Measurements from ENCODE around the gene NKPD1. TPM values are rescaled to one million over a fixed set of nuclear protein-coding genes. Genes with fewer than 3 reads are reported as not detected.
A peak's percentile ranks its signal among the peaks of the same experiment; 100 is the strongest.

The NKPD1 gene
- total and polyA plus RNA-seq, 9 donors, result 0.12 to 0.38 (median 0.16) TPM

DNA sequence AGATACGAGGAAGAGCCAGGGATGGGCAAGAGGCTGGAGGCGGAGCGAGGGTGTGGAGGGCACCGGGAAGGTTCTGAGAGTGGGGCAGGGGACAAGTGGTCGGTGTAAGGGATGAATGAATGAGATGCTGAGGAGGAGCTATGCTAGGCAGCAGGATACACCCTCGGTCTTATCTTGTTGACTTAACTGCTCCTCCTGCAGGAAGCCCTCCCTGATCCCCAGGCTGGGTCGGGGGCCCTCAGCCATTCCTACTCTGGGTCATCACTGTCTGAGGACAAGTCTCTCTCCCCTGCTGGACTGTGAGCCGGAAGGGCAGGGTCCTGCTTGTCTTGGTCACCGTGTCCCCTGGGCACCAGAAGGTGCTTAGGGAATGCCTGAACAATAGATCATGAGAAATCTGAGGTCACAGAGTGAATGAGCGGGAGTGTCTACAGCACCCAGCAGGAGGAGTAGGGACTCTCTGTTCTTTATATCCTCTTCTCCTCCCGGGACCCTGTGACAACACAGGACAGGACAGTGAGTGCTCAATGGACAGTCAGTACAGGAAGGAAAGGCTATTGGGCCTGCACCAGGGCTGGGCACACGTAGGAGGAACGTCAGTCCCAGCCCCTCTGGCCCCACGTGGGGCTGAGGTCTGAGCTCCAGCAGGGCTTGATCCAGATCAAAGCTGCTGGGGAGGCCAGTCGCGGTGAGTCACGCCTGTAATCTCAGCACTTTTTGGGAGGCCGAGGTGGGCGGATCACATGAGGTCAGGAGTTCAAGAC lies 6.5 kb downstream of the NKPD1 start:
- WGBS (ENCODE audit: insufficient coverage), result 13% methylated on average over 10 of the region's 19 CpGs
- H3K9me3 ChIP-seq (replicated peaks; ENCODE audit: control insufficient read depth, low read depth, low read length), result no peaks in the 10 kb centered on the region
- no peak overlapping the region for H3K27ac ChIP-seq (ENCODE audit: low read length)
- peaks cover 67% of the 10 kb centered on the region for H3K27me3 ChIP-seq (ENCODE audit: control insufficient read depth, insufficient read depth, low read length)
- peak overlapping the region; percentile 13 for H3K4me3 ChIP-seq (ENCODE audit: low read length)
- peaks cover 27% of the 10 kb centered on the region for H3K4me1 ChIP-seq (ENCODE audit: control insufficient read depth, insufficient read depth, low read length)
- DNase-seq, result no peak
- no peaks in the 10 kb centered on the region for H3K36me3 ChIP-seq (ENCODE audit: control insufficient read depth, insufficient read depth, low read length)

DNA sequence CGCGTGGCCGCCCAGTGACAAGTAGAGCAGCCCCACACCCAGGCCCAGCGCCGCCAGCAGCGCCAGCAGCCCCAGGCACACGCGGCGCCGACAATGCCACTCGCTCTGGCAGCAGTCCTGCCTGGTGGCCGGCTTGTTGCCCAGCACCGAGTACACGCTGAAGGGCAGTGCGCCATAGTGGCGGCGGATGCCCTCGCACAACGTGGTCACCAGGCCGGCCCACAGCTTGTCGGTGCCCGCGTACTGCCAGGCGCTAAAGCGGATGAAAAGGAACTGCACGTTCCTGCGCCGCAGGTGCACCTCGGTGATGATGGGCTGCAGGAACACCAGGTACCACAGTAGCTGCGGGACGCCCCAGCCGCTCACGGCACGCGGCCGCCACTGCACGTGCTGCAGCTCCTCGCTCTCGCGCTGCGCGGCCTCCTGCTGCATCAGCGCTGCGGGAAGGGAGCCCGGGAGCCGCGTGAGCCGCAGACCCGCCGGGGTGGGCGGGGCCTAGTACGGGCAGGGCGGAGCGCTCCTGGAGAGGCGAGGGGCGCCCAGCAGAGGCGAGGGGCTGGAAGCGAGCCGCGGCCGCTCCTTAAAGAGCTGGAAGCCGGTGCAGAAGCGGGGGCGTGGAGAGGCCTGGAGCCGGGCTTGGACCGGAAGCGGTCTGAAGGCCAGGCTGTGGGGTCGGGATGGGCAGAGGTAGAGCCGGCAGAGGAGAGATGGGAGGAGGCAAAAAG lies 7.3 kb downstream of the NKPD1 start:
- H3K36me3 ChIP-seq (ENCODE audit: control insufficient read depth, insufficient read depth, low read length), result peaks cover under 1% of the 10 kb centered on the region
- H3K4me3 ChIP-seq (ENCODE audit: low read length), result peak overlapping the region; percentile 24
- no peaks in the 10 kb centered on the region for H3K9me3 ChIP-seq (replicated peaks; ENCODE audit: control insufficient read depth, low read depth, low read length)
- H3K4me1 ChIP-seq (ENCODE audit: control insufficient read depth, insufficient read depth, low read length), result peaks cover 27% of the 10 kb centered on the region
- peak; percentile 77 for DNase-seq
- 1% methylated on average over 68 of the region's 69 CpGs for WGBS (ENCODE audit: insufficient coverage)
- H3K27ac ChIP-seq (ENCODE audit: low read length), result no peak overlapping the region
- H3K27me3 ChIP-seq (ENCODE audit: control insufficient read depth, insufficient read depth, low read length), result peaks cover 66% of the 10 kb centered on the region

DNA sequence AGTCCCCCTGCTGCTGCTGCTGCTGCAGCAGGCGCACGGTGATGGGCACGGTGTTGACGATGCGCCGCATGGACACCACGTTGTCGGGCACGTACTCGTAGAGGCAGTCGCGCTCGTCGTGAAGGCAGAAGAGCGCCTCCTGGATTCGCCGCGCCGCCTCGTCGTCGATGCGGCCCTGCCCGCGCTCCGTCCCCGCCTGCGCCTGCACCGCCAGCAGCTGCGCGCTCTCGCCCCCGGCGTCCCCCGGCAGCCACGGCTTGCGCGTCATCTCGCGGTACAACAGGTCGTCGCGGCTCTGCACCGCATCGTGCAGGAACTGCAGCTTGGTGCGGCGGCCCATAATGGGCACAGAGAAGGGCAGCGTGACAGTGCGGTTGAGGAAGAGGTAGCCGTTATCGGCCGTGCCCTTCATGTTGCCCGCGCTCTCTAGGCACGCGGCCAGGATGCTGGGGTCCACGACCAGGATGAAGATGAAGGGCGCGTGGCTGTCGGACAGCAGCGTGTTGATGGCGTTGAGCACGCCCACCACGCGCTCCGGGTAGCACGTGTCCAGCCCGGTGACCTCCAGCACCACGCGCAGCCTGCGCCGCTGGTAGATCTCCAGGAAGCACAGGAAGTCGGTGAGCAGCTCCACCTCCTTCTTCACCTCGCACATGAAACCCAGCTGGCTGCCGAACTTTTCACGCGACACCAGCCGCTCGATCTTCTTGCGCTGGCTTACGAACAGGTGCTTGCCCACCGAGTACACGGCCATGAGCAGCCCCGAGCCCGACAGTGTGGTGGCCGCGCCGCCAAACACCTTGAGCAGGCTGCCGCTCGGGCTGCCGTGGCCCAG lies 8.1 kb downstream of the NKPD1 start:
- Histone ChIP-seq H3K27ac (ENCODE audit: low read length) (no peak overlapping the region), H3K27me3 (ENCODE audit: control insufficient read depth, insufficient read depth, low read length) (peaks cover 66% of the 10 kb centered on the region), H3K4me1 (ENCODE audit: control insufficient read depth, insufficient read depth, low read length) (peaks cover 27% of the 10 kb centered on the region), H3K9me3 (replicated peaks; ENCODE audit: control insufficient read depth, low read depth, low read length) (no peaks in the 10 kb centered on the region), H3K4me3 (ENCODE audit: low read length) (peak overlapping the region; percentile 24), H3K36me3 (ENCODE audit: control insufficient read depth, insufficient read depth, low read length) (peaks cover 7% of the 10 kb centered on the region)
- 2% methylated on average over 91 of the region's 91 CpGs for WGBS (ENCODE audit: insufficient coverage)
- peak; percentile 63 for DNase-seq

DNA sequence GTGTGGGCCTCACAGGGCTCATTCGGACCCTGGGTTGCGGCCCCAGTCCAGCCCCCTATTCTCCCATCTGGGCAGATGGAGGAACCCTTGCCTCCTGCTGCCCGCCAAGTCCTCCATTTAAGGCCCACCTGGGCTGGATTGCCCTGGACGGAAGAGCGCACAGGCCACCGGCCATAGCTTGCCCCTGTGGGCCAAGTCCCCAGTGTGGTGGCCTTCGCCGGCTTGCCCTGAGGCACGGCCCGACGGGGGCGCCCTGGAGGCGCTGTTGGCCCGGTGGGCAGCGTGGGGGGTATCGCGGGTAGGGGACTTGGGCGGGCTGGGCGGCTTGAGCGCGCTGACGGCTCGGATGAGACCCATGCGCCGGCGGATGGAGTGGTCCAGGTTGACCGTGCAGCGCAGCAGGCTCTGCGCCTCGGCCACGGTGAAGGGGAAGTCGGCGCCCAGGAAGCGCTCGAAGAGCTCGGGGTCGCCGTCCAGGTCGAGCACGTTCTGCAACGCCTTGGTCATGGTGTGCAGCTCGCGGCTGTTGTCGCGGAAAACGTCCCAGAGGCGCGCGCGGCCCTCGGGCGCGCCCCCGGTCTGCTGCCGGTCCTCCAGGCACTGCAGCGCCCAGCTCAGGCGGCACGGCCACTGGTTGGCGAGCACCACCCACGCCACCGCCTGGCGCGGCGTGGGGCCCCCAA lies 8.8 kb downstream of the NKPD1 start:
- Histone ChIP-seq H3K9me3 (replicated peaks; ENCODE audit: control insufficient read depth, low read depth, low read length) (no peaks in the 10 kb centered on the region), H3K27me3 (ENCODE audit: control insufficient read depth, insufficient read depth, low read length) (peaks cover 63% of the 10 kb centered on the region), H3K36me3 (ENCODE audit: control insufficient read depth, insufficient read depth, low read length) (peaks cover 7% of the 10 kb centered on the region), H3K4me3 (ENCODE audit: low read length) (peak overlapping the region; percentile 21), H3K4me1 (ENCODE audit: control insufficient read depth, insufficient read depth, low read length) (peaks cover 27% of the 10 kb centered on the region), H3K27ac (ENCODE audit: low read length) (no peak overlapping the region)
- DNase-seq, result no peak
- 9% methylated on average over 64 of the region's 64 CpGs for WGBS (ENCODE audit: insufficient coverage)

DNA sequence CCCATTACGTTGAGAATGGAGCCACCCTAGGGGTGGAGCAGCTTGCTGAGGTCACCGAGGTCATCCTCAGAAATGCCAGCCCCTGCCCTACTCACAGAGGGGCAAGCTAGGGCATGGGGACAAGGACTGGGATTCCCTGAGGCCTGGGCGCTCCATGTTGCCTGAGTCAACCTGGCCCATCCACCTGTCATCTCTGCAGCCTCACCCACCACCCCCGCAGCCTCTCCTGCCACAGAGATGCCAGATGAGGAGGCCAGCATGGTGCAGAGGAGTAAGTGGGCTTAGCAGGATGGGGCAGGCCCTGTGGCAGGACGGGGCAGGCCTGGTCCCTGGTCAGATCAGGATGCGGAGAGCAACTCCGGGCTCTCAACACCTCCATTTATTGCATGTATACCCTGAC lies 9.5 kb downstream of the NKPD1 start:
- 86% methylated on average over 5 of the region's 7 CpGs for WGBS (ENCODE audit: insufficient coverage)
- Histone ChIP-seq H3K36me3 (ENCODE audit: control insufficient read depth, insufficient read depth, low read length) (peaks cover 13% of the 10 kb centered on the region), H3K4me3 (ENCODE audit: low read length) (no peak overlapping the region), H3K27me3 (ENCODE audit: control insufficient read depth, insufficient read depth, low read length) (peaks cover 58% of the 10 kb centered on the region), H3K9me3 (replicated peaks; ENCODE audit: control insufficient read depth, low read depth, low read length) (no peaks in the 10 kb centered on the region), H3K27ac (ENCODE audit: low read length) (no peak overlapping the region), H3K4me1 (ENCODE audit: control insufficient read depth, insufficient read depth, low read length) (peaks cover 27% of the 10 kb centered on the region)
- DNase-seq, result no peak

DNA sequence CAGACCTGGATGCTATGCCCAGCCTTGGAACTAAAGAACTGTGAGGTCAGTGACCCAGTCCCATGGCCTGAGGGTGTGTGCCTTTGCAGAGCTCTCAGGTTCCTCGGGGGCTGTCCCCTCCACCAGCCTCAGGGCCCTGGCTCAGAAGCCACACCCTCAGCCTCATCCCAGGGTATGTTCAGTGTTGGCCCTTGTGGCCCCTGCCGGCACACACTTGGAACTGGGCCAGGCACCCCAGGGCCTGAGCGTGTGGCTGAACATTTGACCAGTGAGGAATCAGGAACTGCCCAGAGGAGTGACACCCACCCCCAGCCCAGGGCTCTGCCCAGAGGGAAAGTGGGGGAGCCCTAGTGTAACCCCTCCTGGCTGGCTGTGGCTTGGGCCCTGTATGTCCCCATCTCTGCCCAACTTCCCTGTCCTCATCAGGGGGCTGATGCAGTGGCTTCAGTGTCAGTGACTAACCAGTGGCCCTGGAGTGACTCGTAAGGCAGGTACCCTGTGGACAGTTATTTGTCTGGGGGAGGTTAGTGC lies 10.0 kb downstream of the NKPD1 start:
- Histone ChIP-seq H3K9me3 (replicated peaks; ENCODE audit: control insufficient read depth, low read depth, low read length) (no peaks in the 10 kb centered on the region), H3K4me3 (ENCODE audit: low read length) (no peak overlapping the region), H3K4me1 (ENCODE audit: control insufficient read depth, insufficient read depth, low read length) (peaks cover 27% of the 10 kb centered on the region), H3K27me3 (ENCODE audit: control insufficient read depth, insufficient read depth, low read length) (peaks cover 53% of the 10 kb centered on the region), H3K27ac (ENCODE audit: low read length) (no peak overlapping the region), H3K36me3 (ENCODE audit: control insufficient read depth, insufficient read depth, low read length) (peaks cover 18% of the 10 kb centered on the region)
- DNase-seq, result no peak
- WGBS (ENCODE audit: insufficient coverage), result 68% methylated on average over 2 of the region's 4 CpGs

DNA sequence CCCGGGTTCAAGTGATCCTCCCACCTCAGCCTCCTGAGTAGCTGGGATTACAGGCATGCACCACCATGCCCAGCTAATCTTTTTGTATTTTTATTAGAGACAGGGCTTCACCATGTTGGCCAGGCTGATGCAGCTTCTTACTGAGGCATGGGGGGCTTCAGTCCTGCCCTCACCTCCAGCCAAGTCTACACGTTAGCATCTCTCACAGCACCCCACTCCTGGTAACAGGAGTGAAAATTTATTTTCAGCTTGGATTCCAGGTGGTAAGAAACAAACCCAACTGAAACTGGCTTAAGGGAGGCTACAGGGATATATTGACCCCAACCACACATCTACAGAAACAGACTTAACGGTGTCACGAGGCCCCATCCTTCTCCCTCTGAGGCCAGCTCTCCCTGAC lies 10.6 kb downstream of the NKPD1 start:
- Histone ChIP-seq H3K36me3 (ENCODE audit: control insufficient read depth, insufficient read depth, low read length) (peaks cover 22% of the 10 kb centered on the region), H3K9me3 (replicated peaks; ENCODE audit: control insufficient read depth, low read depth, low read length) (no peaks in the 10 kb centered on the region), H3K27ac (ENCODE audit: low read length) (no peak overlapping the region), H3K4me1 (ENCODE audit: control insufficient read depth, insufficient read depth, low read length) (peaks cover 27% of the 10 kb centered on the region), H3K4me3 (ENCODE audit: low read length) (no peak overlapping the region), H3K27me3 (ENCODE audit: control insufficient read depth, insufficient read depth, low read length) (peaks cover 47% of the 10 kb centered on the region)
- DNase-seq, result no peak
- 93% methylated on average over 4 of the region's 4 CpGs for WGBS (ENCODE audit: insufficient coverage)

DNA sequence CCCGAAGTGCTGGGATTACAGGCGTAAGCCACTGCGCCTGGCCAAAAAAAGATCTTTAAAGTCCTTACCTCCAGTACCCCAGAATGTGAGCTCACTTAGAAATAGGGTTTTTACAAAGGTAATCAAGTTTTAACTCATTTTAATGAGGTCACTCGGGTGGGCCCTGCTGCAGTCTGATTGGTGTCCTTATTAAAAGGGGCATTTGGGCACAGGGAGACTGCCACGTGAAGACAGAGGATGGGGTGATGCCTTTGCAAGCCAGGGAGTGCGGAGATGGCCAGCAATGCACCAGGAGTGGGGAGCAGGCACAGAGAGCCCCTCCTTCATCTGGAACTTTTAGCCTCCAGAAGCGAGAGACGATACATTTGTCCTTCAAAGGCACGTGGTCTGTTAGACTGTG lies 11.7 kb downstream of the NKPD1 start:
- peaks cover 31% of the 10 kb centered on the region for H3K36me3 ChIP-seq (ENCODE audit: control insufficient read depth, insufficient read depth, low read length)
- WGBS (ENCODE audit: insufficient coverage), result 69% methylated on average over 3 of the region's 9 CpGs
- DNase-seq, result no peak
- no peak overlapping the region for H3K27ac ChIP-seq (ENCODE audit: low read length)
- H3K4me1 ChIP-seq (ENCODE audit: control insufficient read depth, insufficient read depth, low read length), result peaks cover 25% of the 10 kb centered on the region
- H3K4me3 ChIP-seq (ENCODE audit: low read length), result no peak overlapping the region
- H3K9me3 ChIP-seq (replicated peaks; ENCODE audit: control insufficient read depth, low read depth, low read length), result no peaks in the 10 kb centered on the region
- H3K27me3 ChIP-seq (ENCODE audit: control insufficient read depth, insufficient read depth, low read length), result peaks cover 39% of the 10 kb centered on the region

DNA sequence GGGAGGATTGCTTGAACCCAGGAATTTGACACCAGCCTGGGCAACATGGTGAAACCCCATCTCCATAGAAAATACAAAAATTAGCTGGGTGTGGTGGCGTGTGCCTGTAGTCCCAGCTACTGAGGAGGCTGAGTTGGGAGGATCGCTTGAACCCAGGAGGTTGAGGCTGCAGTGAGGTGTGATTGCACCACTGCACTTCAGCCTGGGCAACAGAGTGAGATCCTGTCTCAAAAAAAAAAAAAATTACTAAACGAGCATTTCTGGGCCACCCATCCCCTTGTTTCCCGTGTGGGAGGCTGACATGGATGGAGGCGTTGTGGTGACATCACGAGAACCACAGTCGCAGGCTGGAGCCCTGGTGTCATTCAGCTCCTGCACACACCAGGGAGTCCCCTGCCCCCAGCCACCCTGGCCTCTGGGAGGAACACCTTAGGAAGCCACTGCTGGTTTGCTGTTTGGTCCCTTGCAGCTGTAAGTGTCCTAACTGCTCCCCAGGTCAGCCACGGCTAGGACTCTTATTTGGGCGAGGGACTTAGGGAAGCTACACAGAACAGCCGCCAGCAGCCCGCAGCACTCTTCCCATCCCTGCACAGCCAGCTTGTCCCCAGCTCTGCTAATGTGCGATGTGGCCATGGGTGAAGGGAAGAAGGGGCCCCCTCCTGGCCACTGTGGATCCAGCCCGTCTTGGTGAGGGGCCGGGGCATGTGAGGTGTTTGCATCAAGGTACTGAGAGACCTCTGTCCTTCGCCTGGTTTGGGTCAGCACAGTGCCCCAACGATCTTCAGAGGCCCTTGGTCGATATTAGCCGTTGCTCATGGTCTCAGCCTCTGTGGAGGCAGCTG lies 12.7 kb downstream of the NKPD1 start:
- DNase-seq, result no peak
- no peaks in the 10 kb centered on the region for H3K9me3 ChIP-seq (replicated peaks; ENCODE audit: control insufficient read depth, low read depth, low read length)
- H3K36me3 ChIP-seq (ENCODE audit: control insufficient read depth, insufficient read depth, low read length), result peaks cover 39% of the 10 kb centered on the region
- H3K27ac ChIP-seq (ENCODE audit: low read length), result no peak overlapping the region
- no peak overlapping the region for H3K4me3 ChIP-seq (ENCODE audit: low read length)
- WGBS (ENCODE audit: insufficient coverage), result 70% methylated on average over 15 of the region's 18 CpGs
- peaks cover 28% of the 10 kb centered on the region for H3K27me3 ChIP-seq (ENCODE audit: control insufficient read depth, insufficient read depth, low read length)
- peaks cover 15% of the 10 kb centered on the region for H3K4me1 ChIP-seq (ENCODE audit: control insufficient read depth, insufficient read depth, low read length)

Measured in muscle of leg (tissue), 11 donors.